HUES64 (cell line): ENCODE data around the gene GSG1L.

ENCODE experiments used
- H3K27ac ChIP-seq: 2 replicates; pipeline ENCODE4 v1.7.0; 2013; ENCODE audit warnings: low read depth, low read length, inconsistent platforms
- H3K27me3 ChIP-seq: 2 replicates; pipeline ENCODE4 v1.6.1; 2013; ENCODE audit warnings: mild to moderate bottlenecking, low read length; ENCODE audit not compliant: insufficient read depth
- H3K36me3 ChIP-seq: 2 replicates; pipeline ENCODE4 v1.6.1; 2013; ENCODE audit warnings: mild to moderate bottlenecking, low read length; ENCODE audit not compliant: insufficient read depth
- H3K4me1 ChIP-seq: 2 replicates; pipeline ENCODE4 v1.6.1; 2013; ENCODE audit warnings: mild to moderate bottlenecking, low read length, moderate library complexity; ENCODE audit not compliant: insufficient read depth
- H3K4me3 ChIP-seq: 2 replicates; pipeline ENCODE4 v1.5.1; 2013; ENCODE audit warnings: mild to moderate bottlenecking, low read length, moderate library complexity
- H3K9ac ChIP-seq: 2 replicates; pipeline ENCODE4 v1.6.1; 2013; ENCODE audit warnings: mild to moderate bottlenecking, low read depth, low read length
- H3K9me3 ChIP-seq: 2 replicates; pipeline ENCODE4 v1.6.1; 2013; ENCODE audit warnings: low read depth, low read length; ENCODE audit not compliant: insufficient read depth
- WGBS: fragments of 150-250, 120-280 bp; methylation state at CpG from one replicate; pipeline ENCODE4 v1.1.7; 2013; ENCODE audit warnings: missing lambda C conversion rate; 5-methylcytosine and 5-hydroxymethylcytosine counted together

GSG1L gene

DNA sequence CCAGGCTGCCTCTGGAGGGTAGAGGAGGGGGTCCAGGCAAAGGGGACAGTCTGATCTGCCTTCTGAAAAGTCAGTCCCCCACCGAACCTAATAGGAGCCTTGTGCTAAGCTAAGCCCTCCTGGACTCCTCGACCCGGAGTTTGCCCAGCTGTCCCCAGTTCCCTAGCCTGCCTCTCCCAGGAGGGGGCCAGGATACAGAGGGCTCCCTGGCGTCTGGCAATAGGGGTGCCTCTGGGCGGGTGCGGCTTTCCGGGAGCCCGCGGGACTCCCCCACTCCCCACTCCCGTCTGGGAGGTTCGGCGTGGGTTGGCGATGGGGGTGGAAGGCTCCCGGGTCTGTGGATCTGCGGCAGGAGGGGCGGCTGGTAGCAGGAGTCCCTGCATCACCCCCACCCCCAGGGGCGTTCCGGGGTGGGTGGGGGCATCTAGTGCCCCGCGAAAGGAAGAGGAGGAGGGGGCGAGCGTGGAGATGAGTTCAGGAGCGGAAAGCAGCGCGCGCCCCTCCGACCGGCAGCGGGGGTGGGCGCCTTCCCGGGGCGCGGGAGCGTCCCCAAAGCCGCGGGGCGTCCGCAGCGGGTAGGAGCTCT lies 1.2 kb downstream of the GSG1L start:
- Histone ChIP-seq H3K27ac (no peak overlapping the region), H3K36me3 (no peaks in the 10 kb centered on the region), H3K27me3 (peaks cover 73% of the 10 kb centered on the region), H3K9ac (no peak overlapping the region; the same call in 1 of the 2 replicates), H3K4me3 (peak overlapping the region; percentile 51), H3K9me3 (no peaks in the 10 kb centered on the region), H3K4me1 (no peaks in the 10 kb centered on the region)
- 13% methylated on average over 30 of the region's 39 CpGs for WGBS

DNA sequence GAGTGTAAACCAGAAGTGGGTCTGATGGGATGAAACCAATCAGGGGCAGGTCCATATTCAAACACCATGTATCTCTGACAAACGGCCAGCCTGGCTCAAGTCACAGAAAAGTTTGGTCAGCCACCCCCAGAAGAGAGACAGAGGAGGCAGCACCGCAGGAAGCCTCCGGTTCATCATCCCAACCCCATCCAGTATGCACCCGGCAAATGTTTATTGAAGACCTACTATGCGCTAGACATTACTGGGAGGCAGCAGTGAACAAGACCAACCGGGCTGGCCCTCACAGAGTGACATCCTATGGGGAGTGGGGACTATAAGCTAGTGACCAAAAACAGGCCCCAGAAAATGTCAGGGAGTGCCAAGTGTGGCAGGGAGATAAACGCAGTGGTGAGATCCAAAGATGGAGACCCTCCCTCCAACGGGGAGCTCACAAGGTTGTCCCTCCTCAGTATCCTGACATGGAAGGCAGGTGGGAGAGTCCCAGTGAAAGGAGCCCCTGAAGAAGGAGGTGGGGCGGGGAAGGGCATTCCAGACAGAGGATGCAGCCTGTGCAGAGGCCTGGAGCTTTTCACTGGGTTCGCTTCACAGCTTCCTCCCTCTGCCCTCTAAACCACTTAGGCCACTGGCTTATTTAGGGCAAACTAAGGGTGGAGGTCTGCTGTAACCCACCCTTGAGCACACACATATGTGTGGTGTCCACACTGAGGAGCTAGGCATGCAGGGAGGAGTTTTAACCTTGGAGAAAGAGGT lies 2.0 kb downstream of the GSG1L start:
- Histone ChIP-seq H3K4me3 (no peak overlapping the region), H3K9ac (no peak overlapping the region), H3K36me3 (no peaks in the 10 kb centered on the region), H3K27me3 (peaks cover 71% of the 10 kb centered on the region), H3K9me3 (no peaks in the 10 kb centered on the region), H3K27ac (no peak overlapping the region), H3K4me1 (no peaks in the 10 kb centered on the region)
- 83% methylated on average over 10 of the region's 10 CpGs for WGBS

DNA sequence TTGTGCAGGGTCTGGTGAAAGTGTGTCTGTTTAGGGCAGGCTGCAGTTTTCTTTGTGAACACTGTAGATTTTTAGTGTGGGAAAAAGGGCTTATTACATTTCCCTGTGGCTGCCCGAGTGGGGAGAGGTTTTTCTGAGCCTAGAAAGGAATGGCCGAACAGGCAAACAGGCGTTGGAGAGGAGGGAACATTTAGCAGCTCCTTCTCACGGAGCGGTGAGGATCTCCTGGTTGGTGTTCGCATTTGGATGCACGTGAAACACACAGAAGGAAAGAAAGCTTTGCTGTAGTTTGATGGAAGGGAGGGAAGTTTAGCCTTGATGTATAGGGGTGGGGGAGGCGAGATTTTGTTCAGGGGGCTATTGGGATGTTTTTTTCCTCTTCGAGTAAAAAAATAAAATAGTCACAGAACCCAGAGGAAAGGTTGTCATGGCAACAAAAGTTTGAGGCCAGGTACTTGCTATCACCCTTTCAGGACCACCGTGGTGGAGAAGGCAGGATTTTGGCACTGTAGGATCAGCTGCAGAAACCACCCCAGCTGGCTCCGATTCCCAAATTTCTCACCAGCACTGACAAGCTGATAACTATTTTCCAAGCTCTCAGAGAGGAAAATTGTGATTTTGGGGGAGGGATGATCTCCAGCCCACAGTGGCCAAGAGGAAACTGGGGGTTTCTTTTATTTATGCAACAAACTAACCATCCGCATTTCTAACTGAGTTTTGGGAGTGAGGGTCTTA lies 3.5 kb downstream of the GSG1L start:
- Histone ChIP-seq H3K4me1 (no peaks in the 10 kb centered on the region), H3K4me3 (no peak overlapping the region), H3K9me3 (no peaks in the 10 kb centered on the region), H3K36me3 (no peaks in the 10 kb centered on the region), H3K9ac (no peak overlapping the region), H3K27ac (no peak overlapping the region), H3K27me3 (peaks cover 63% of the 10 kb centered on the region)
- WGBS: 70% methylated on average over 12 of the region's 12 CpGs

DNA sequence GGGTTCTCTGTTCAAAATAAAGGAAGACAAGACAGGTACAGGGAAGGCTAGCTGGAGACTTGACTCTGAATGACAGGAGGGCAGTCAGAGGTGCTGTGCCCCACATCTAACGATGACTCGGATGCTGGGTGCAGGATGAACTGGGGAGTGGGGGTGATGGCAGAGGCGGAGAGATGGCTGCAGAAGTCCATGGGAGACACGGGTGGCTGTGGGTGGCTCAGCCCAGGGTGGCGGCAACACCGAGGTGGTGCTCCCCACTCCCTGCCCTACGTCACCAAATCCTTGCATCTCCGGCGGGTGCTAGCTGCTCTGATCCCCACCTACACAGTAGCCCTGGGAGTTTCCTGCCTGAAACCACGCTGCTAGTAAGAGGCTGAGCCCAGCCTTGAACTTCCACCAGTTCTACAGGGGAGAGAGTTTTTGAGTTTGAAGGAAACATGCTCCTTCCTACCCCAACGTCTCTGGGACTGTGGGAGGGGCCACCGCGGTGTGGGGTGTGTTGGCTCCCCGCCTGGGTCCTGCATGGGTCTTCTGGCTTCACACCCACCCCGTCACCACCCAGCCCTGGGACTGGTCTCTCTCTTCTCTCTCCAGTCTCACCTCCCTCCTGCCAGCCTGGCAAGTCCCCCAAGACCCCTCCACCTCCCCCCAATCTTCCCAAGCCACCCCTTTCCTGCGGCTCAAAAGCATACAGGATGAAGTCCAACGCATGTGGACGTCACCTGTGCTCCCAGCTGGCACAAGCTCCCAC lies 4.5 kb downstream of the GSG1L start:
- H3K4me1 ChIP-seq: no peaks in the 10 kb centered on the region
- no peaks in the 10 kb centered on the region for H3K36me3 ChIP-seq
- no peak overlapping the region for H3K9ac ChIP-seq
- peaks cover 53% of the 10 kb centered on the region for H3K27me3 ChIP-seq
- no peak overlapping the region for H3K27ac ChIP-seq
- H3K4me3 ChIP-seq: no peak overlapping the region
- H3K9me3 ChIP-seq: no peaks in the 10 kb centered on the region
- 85% methylated on average over 18 of the region's 18 CpGs for WGBS

DNA sequence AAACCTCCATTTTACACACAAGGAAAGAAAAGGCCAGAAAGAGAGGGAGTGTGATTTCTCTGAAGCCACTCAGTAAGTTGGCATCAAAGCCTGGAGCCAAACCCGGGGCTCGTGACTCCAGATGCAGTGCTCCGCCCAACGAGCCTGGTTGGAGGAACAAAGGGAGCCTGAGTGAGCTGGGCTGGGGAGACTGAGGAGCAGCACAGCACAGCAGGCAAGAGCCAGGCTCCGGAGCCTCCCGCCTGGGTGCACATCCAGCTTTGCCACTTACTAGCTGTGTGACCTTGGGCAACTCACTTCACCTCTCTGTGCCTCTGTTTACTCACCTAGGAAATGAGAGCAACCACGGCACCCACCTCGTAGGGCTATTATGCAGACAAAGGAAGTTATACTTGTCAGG lies 5.6 kb downstream of the GSG1L start:
- Histone ChIP-seq H3K27me3 (peaks cover 43% of the 10 kb centered on the region), H3K36me3 (no peaks in the 10 kb centered on the region), H3K27ac (no peak overlapping the region), H3K9ac (no peak overlapping the region), H3K9me3 (no peaks in the 10 kb centered on the region), H3K4me1 (no peaks in the 10 kb centered on the region), H3K4me3 (no peak overlapping the region)
- 91% methylated on average over 8 of the region's 8 CpGs for WGBS

DNA sequence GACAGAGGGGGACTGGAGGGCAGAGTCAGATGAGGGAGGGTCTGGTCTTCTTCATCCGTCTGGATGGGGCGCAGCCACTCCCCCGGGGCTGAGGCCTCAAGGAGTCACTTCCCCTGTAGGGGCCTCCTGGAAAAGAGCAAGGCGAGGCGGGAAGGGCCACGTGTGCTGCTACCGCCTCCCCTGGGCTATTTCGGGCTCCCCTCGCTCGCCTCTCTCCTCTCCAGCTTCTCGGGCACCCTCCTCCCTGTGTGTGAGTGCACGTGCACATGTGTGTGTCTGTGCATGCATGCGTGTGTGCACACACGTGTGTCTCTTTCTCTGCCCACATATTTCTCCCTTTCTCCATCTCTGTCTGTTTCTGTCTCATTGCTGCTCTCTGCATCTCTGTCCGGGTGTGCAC lies 10.1 kb downstream of the GSG1L start:
- H3K27me3 ChIP-seq: peaks cover 5% of the 10 kb centered on the region
- no peak overlapping the region for H3K9ac ChIP-seq
- H3K4me3 ChIP-seq: no peak overlapping the region
- no peaks in the 10 kb centered on the region for H3K36me3 ChIP-seq
- H3K27ac ChIP-seq: no peak overlapping the region
- H3K4me1 ChIP-seq: no peaks in the 10 kb centered on the region
- H3K9me3 ChIP-seq: peaks cover 4% of the 10 kb centered on the region; the same call in 1 of the 2 replicates
- 82% methylated on average over 15 of the region's 15 CpGs for whole genome bisulfite sequencing

DNA sequence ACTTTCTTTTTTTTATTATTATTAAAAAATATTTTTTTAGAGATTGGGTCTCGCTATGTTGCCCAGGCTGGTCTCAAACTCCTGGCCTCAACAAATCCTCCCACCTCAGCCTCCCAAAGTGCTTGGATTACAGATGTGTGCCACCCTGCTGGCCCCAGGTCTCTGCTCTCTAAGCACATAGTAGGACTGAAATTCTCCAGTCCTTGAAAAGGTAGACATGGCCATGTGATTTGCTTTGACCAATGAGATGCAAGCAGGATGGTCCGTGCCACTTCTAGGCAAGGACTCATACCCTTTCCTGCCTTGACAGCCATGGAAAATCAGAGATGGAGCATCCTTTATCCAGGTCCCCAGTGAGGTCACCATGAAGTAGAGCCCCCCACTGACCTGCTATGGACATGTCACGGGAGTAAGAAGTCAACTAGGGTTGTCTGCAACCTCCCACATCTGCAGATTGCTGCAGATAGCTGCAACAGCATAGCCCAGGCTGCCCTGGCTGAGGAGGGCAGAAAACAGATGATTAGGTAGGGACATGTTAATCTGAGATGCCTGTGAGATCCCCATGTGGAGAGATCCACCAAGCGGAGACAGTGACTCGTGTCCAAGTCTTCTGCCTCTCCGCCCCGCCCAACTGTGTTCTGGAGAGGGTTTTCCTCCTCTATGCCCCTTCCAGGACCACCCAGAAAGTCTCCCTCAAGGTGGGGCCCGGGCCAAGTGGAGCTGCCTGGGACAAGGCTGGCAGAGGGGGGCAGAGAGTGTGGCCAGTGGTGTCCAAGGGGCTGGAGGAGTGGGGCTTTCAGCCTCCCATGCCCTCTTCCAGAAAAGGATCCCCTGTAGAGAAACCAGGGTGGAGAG lies 11.0 kb downstream of the GSG1L start:
- H3K27ac ChIP-seq: no peak overlapping the region
- H3K4me1 ChIP-seq: no peaks in the 10 kb centered on the region
- H3K36me3 ChIP-seq: no peaks in the 10 kb centered on the region
- H3K9ac ChIP-seq: no peak overlapping the region
- H3K9me3 ChIP-seq: peaks cover 8% of the 10 kb centered on the region; the same call in 1 of the 2 replicates
- WGBS: 87% methylated on average over 8 of the region's 8 CpGs
- no peak overlapping the region for H3K4me3 ChIP-seq
- peaks cover 5% of the 10 kb centered on the region for H3K27me3 ChIP-seq

DNA sequence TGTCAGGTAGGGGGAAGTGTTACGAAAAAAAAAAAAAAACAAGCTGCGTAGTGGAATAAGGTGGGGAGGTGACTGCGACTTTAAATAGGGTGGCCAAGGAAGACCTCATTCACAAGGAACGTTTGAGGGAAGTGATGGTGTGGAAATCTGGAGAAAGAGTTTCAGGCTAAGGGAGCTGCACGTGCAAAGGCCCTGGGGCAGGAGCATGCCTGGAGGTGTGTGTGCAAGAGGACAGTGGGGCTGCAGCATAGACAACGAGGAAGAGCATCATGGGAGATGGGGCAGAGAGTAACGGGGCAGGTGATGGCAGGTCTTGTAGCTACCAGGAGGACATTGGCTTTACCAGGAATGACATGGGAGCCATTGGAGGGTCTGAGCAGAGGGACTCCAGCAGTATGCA lies 12.0 kb downstream of the GSG1L start:
- Histone ChIP-seq H3K27ac (no peak overlapping the region), H3K4me1 (no peaks in the 10 kb centered on the region), H3K9ac (no peak overlapping the region), H3K36me3 (no peaks in the 10 kb centered on the region), H3K9me3 (peaks cover 8% of the 10 kb centered on the region; the same call in 1 of the 2 replicates), H3K27me3 (peaks cover 5% of the 10 kb centered on the region), H3K4me3 (no peak overlapping the region)
- 88% methylated on average over 7 of the region's 7 CpGs for WGBS

DNA sequence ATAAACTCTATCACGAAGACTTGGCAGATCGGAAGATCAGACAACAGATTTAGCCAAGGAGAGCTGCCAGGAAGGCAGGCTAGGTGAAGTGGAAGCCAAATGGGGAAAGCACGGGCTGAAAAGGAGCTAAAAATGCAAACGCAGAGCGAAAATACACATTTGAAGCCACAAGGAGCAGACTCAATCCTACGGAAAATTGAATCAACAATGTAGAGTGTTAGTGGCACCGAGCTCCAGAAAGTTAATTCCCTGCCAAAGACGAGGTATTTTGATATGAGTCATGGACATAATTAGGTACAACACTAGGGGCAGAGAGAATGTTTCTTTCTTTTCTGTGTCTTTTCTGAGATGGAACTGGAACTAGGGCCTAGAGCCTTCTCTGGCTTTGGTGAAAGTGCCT lies 20.7 kb downstream of the GSG1L start:
- Histone ChIP-seq H3K36me3 (no peaks in the 10 kb centered on the region), H3K4me3 (no peak overlapping the region), H3K27ac (no peak overlapping the region), H3K27me3 (no peaks in the 10 kb centered on the region), H3K9me3 (no peaks in the 10 kb centered on the region), H3K9ac (no peak overlapping the region), H3K4me1 (no peaks in the 10 kb centered on the region)
- 89% methylated on average over 8 of the region's 8 CpGs for WGBS

DNA sequence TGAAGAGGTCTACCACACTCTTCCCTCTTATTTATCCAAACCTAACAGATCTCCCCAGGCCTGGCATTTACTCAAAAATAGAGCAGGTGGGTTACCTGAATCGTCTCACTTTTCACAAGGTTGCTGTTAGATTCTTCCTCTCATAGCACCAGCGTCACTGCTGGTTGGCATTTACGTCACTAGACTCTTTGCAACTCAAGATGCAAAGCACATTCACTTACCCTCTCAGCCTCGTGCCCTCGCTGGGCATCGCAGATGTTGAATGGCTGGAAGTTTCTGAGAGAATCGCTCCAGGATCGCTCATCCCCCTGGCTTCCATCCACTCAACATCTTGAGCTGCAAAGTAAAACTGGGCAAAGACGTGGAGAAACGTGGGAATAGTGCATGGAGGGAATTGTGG lies 21.9 kb downstream of the GSG1L start:
- 91% methylated on average over 9 of the region's 10 CpGs for WGBS
- Histone ChIP-seq H3K4me1 (no peaks in the 10 kb centered on the region), H3K4me3 (no peak overlapping the region), H3K27me3 (no peaks in the 10 kb centered on the region), H3K9me3 (no peaks in the 10 kb centered on the region), H3K36me3 (no peaks in the 10 kb centered on the region), H3K27ac (no peak overlapping the region), H3K9ac (no peak overlapping the region)
